GM12878 (cell line): ENCODE measurements around the gene EIF4EBP2. TPM values are rescaled to one million over a fixed set of nuclear protein-coding genes. Genes with fewer than 3 reads are reported as not detected.

Experiments used
- ATF3 ChIP-seq: IDR thresholded peaks from 2 replicates; pipeline ENCODE4 v1.6.1; 2011; ENCODE audit warnings: low read depth, mild to moderate bottlenecking, low read length, moderate library complexity, borderline replicate concordance; ENCODE audit errors: extremely low read depth
- ATF7 ChIP-seq: fragments of 450-650 bp; IDR thresholded peaks from 2 replicates; pipeline ENCODE4 v1.6.1; 2016; ENCODE audit warnings: low read depth, mild to moderate bottlenecking
- BCL11A ChIP-seq: IDR thresholded peaks from 2 replicates; pipeline ENCODE4 v1.6.1; 2011; ENCODE audit warnings: low read depth, low read length
- CEBPB ChIP-seq, 2 experiments: fragments of 150-350 bp in 1 of 2; IDR thresholded peaks; 2 replicates each; pipeline ENCODE4 v1.6.1; 2012 to 2014; ENCODE audit warnings: low read depth in 2 of 2, low read length in 2 of 2, borderline replicate concordance in 1 of 2, inconsistent platforms in 1 of 2
- CHD1 ChIP-seq: IDR thresholded peaks from 2 replicates; pipeline ENCODE4 v1.6.1; 2012; ENCODE audit warnings: low read depth, low read length, improper control_type of control experiment
- CTCF ChIP-seq, 3 experiments: IDR thresholded peaks in 2 of 3; conservative IDR thresholded peaks in 1 of 3; 2 replicates each; pipeline ENCODE4 v1.5.1; 2011; ENCODE audit warnings: low read depth in 3 of 3, low read length in 3 of 3, mild to moderate bottlenecking in 3 of 3, control low read depth in 2 of 3, moderate library complexity in 2 of 3, inconsistent platforms in 1 of 3, mixed read lengths in 1 of 3; ENCODE audit not compliant: control insufficient read depth in 2 of 3, insufficient read depth in 1 of 3; ENCODE audit errors: extremely low read depth in 1 of 3
- MTA3 ChIP-seq: IDR thresholded peaks from 2 replicates; pipeline ENCODE4 v1.6.1; 2012; ENCODE audit warnings: low read length, inconsistent platforms, borderline replicate concordance
- SKIL ChIP-seq: fragments of 450-650 bp; IDR thresholded peaks from 2 replicates; pipeline ENCODE4 v1.6.1; 2017; ENCODE audit warnings: mild to moderate bottlenecking, low read depth, inconsistent platforms; ENCODE audit not compliant: poor library complexity, severe bottlenecking
- SUPT20H ChIP-seq: IDR thresholded peaks from 2 replicates; pipeline ENCODE4 v1.6.1; 2011; ENCODE audit warnings: low read depth, mild to moderate bottlenecking, low read length, moderate library complexity, borderline replicate concordance; ENCODE audit not compliant: control insufficient read depth
- polyA plus RNA-seq, 11 experiments: library from polyadenylated mRNA; depleted of rRNA in 4 of 11; unstranded in 6 of 11; stranded (reverse) in 5 of 11; fragments of >200 nt; fragmentation: Nextera tagmentation in 4 of 11; fragmentation: Illumina TruSeq in 1 of 11; extraction: Ambion mirVana in 4 of 11; extraction: Trizol in 1 of 11; gene quantifications; 1 replicate in 1 of 11; 2 replicates in 10 of 11; pipeline versions ENCODE4 v1.2.1 to v1.2.3, GENCODE V29; 2011 to 2016; ENCODE audit warnings: inconsistent platforms in 2 of 11, missing spikeins in 2 of 11, low read depth in 1 of 11
- total RNA-seq, 4 experiments: library from RNA; depleted of rRNA in 3 of 4; stranded (reverse); fragments of >200 nt in 3 of 4; fragmentation: Illumina TruSeq in 1 of 4; extraction: Trizol in 1 of 4; gene quantifications; 2 replicates each; pipeline versions ENCODE4 v1.2.1 to v1.2.3, GENCODE V29; 2013 to 2021

Gene EIF4EBP2
- total and polyA plus RNA-seq, 10 of the 15 experiments (the other 5 are each of a cell fraction or from before 2014, with no cell fraction given), result 14.4 to 51.3 (median 28.9) TPM

- TF ChIP-seq CEBPB (IDR thresholded peaks at IDR 0.05; ENCODE audit: borderline replicate concordance in 1 of 2, low read depth in 2 of 2, low read length in 2 of 2) (no peak), BCL11A (no peak), ATF3 (no peak), SUPT20H (no peak), ATF7 (peak; percentile 27; the same call in 1 of the 2 replicates), CHD1 (no peak), CTCF (IDR thresholded peaks at IDR 0.05 in 2 of 3, conservative IDR thresholded peaks at IDR 0.05 in 1 of 3; ENCODE audit: control insufficient read depth in 2 of 3, extremely low read depth in 1 of 3, insufficient read depth in 1 of 3, low read depth in 3 of 3, low read length in 3 of 3) (no peak), MTA3 (no peak), SKIL (no peak)
Observed at GRCh38 chr10:70357565-70357964, 46.4 kb upstream of the EIF4EBP2 start (continued).
